HepG2 (cell line): Measurements from ENCODE around the gene ROCK1. TPM values are rescaled to one million over a fixed set of nuclear protein-coding genes. Genes with fewer than 3 reads are reported as not detected.

Experiments
- CBX2 ChIP-seq, 2 experiments: fragments of 200-600 bp in 1 of 2; sonication (generic); formaldehyde crosslinking in 1 of 2; IDR thresholded peaks; 2 replicates each; pipeline versions ENCODE4 v1.7.0 to v1.8.1; 2018 to 2022; ENCODE audit warnings: low read depth in 2 of 2, low read length in 1 of 2, mild to moderate bottlenecking in 1 of 2, missing genetic modification reagents in 1 of 2
- E2F5 ChIP-seq: sonication (generic); formaldehyde crosslinking; conservative IDR thresholded peaks from 2 replicates; pipeline ENCODE4 v1.4.0; 2020; ENCODE audit warnings: missing genetic modification reagents
- GABPB1 ChIP-seq: IDR thresholded peaks from 2 replicates; pipeline ENCODE4 v1.6.1; 2016; ENCODE audit warnings: mild to moderate bottlenecking, missing genetic modification reagents, moderate library complexity, missing compliant biosample characterization
- JDP2 ChIP-seq: sonication (generic); formaldehyde crosslinking; IDR thresholded peaks from 2 replicates; pipeline ENCODE4 v1.8.1; 2022; ENCODE audit warnings: missing genetic modification reagents, borderline replicate concordance
- KDM2A ChIP-seq: sonication (generic); formaldehyde crosslinking; IDR thresholded peaks from 2 replicates; pipeline ENCODE4 v1.4.0; 2020; ENCODE audit warnings: low read depth, missing genetic modification reagents, borderline replicate concordance
- KDM6A ChIP-seq: IDR thresholded peaks from 2 replicates; pipeline ENCODE4 v1.6.1; 2016; ENCODE audit warnings: low read depth
- NFAT5 ChIP-seq: sonication (generic); formaldehyde crosslinking; IDR thresholded peaks from 2 replicates; pipeline ENCODE4 v1.4.0; 2020; ENCODE audit warnings: missing genetic modification reagents
- RBFOX2 ChIP-seq: fragments of 200-400 bp; formaldehyde crosslinking; IDR thresholded peaks from 2 replicates; pipeline ENCODE4 v1.6.1; 2017; ENCODE audit warnings: low read depth, mild to moderate bottlenecking, low read length
- TRIM24 ChIP-seq: sonication (generic); formaldehyde crosslinking; IDR thresholded peaks from 2 replicates; pipeline ENCODE4 v1.8.0; 2022; ENCODE audit warnings: mild to moderate bottlenecking, missing genetic modification reagents
- ZBTB39 ChIP-seq: sonication (generic); formaldehyde crosslinking; IDR thresholded peaks from 2 replicates; pipeline ENCODE4 v1.5.0; 2020; ENCODE audit warnings: missing genetic modification reagents
- ZNF18 ChIP-seq: sonication (generic); formaldehyde crosslinking; IDR thresholded peaks from 2 replicates; pipeline ENCODE4 v1.8.0; 2022; ENCODE audit warnings: mild to moderate bottlenecking, missing genetic modification reagents; ENCODE audit not compliant: insufficient replicate concordance
- ZNF317 ChIP-seq: sonication (generic); formaldehyde crosslinking; IDR thresholded peaks from 2 replicates; pipeline ENCODE4 v1.5.0; 2020; ENCODE audit warnings: mild to moderate bottlenecking, missing genetic modification reagents
- ZNF350 ChIP-seq: sonication (generic); formaldehyde crosslinking; IDR thresholded peaks from 2 replicates; pipeline ENCODE4 v1.4.0; 2020; ENCODE audit warnings: mild to moderate bottlenecking, low read depth, missing genetic modification reagents, borderline replicate concordance
- ZNF382 ChIP-seq: sonication (generic); formaldehyde crosslinking; IDR thresholded peaks from 2 replicates; pipeline ENCODE4 v1.5.0; 2020; ENCODE audit warnings: missing genetic modification reagents, mild to moderate bottlenecking, borderline replicate concordance
- ZNF589 ChIP-seq: sonication (generic); formaldehyde crosslinking; conservative IDR thresholded peaks from 2 replicates; pipeline ENCODE4 v1.8.0; 2022; ENCODE audit warnings: mild to moderate bottlenecking, moderate library complexity, missing genetic modification reagents
- ZNF691 ChIP-seq: sonication (generic); formaldehyde crosslinking; IDR thresholded peaks from 2 replicates; pipeline ENCODE4 v1.4.0; 2020; ENCODE audit warnings: missing genetic modification reagents, low read depth, mild to moderate bottlenecking, borderline replicate concordance
- ZNF816 ChIP-seq: sonication (generic); formaldehyde crosslinking; IDR thresholded peaks from 2 replicates; pipeline ENCODE4 v1.8.0; 2022; ENCODE audit warnings: missing genetic modification reagents, mild to moderate bottlenecking, borderline replicate concordance
- polyA plus RNA-seq, 8 experiments: library from polyadenylated mRNA; depleted of rRNA in 3 of 8; stranded (reverse) in 7 of 8; unstranded in 1 of 8; fragments of >200 nt; fragmentation: Illumina TruSeq in 4 of 8; extraction: Trizol in 4 of 8; gene quantifications; 2 replicates each; pipeline versions ENCODE4 v1.2.1 to v1.2.3, GENCODE V29; 2011 to 2016; ENCODE audit warnings: low read depth in 4 of 8, missing spikeins in 1 of 8, mixed read lengths in 1 of 8; ENCODE audit not compliant: insufficient read depth in 1 of 8
- total RNA-seq, 5 experiments: library from RNA; depleted of rRNA; stranded (reverse); fragments of >200 nt; fragmentation: Illumina TruSeq; extraction: Trizol; gene quantifications; 2 replicates each; pipeline ENCODE4 v1.2.3, GENCODE V29; 2016; ENCODE audit warnings: low read depth in 1 of 5

ROCK1 gene
- total and polyA plus RNA-seq, 2 of the 13 experiments (the other 11 are each of a cell fraction or from before 2014, with no cell fraction given): 10.5 to 27.2 TPM

GRCh38 chr18:21111346-21112139, at the start of gene ROCK1 (continued):
- TF ChIP-seq JDP2 (CRISPR knock-in tag) (no peak), ZNF350 (no peak; the same call in 1 of the 2 replicates), ZNF589 (CRISPR knock-in tag) (no peak), ZNF382 (CRISPR knock-in tag) (no peak), NFAT5 (peak; percentile 61; the same call in 1 of the 2 replicates), ZNF18 (CRISPR knock-in tag) (no peak), RBFOX2 (peak; percentile 79), E2F5 (CRISPR knock-in tag) (no peak), ZNF691 (peak; percentile 37; the same call in 1 of the 2 replicates), KDM2A (CRISPR knock-in tag) (0 out of 2 replicates have a peak, but pooled peaks have one; percentile 7), ZBTB39 (CRISPR knock-in tag) (no peak), ZNF816 (CRISPR knock-in tag) (no peak), ZNF317 (peak; percentile 64; the same call in 1 of the 2 replicates), TRIM24 (CRISPR knock-in tag) (no peak), GABPB1 (CRISPR knock-in tag) (peak; percentile 43; the same call in 1 of the 2 replicates), KDM6A (CRISPR knock-in tag) (no peak), CBX2 (IDR thresholded peaks at IDR 0.05; ENCODE audit: low read depth, low read length) (no peak), CBX2 (CRISPR knock-in tag; IDR thresholded peaks at IDR 0.05; ENCODE audit: low read depth) (no peak)
